Activated CD8-positive, alpha-beta memory T cell treated with anti-CD3 and anti-CD28 coated beads, Interleukin-2, amount 50 U/mL, for 1 hour (primary cell): ENCODE data around the gene BMP6.

Source experiments
- DNase-seq: peaks from one replicate; pipeline ENCODE4 v3.0.0-alpha.2; 2020; ENCODE audit errors: extremely low read depth

BMP6 gene

GRCh38 chr6:7905416-7905815 is 179.5 kb downstream of the BMP6 start:
- DNase-seq: no peak

GRCh38 chr6:7906741-7907140 is 180.8 kb downstream of the BMP6 start:
- DNase-seq: no peak

GRCh38 chr6:7907159-7907558 is 181.3 kb downstream of the BMP6 start:
- no peak for DNase-seq

GRCh38 chr6:7909323-7910276 is 183.7 kb downstream of the BMP6 start:
- DNase-seq: no peak

- no peak for DNase-seq
Measured at GRCh38 chr6:7910298-7910653, 184.4 kb downstream of the BMP6 start.

- DNase-seq: no peak
Measured at GRCh38 chr6:7910654-7911344, 184.9 kb downstream of the BMP6 start, which contains the start of gene TXNDC5. TXNDC5 (minus strand) TSS chr6:7910788; CDS start chr6:7910776, 12 bp downstream.

- DNase-seq: no peak
Measured at GRCh38 chr6:7911345-7911725, 185.4 kb downstream of the BMP6 start.

GRCh38 chr6:7912024-7912423 is 186.1 kb downstream of the BMP6 start:
- no peak for DNase-seq

GRCh38 chr6:7912736-7913517 is 187.0 kb downstream of the BMP6 start:
- DNase-seq: no peak

- DNase-seq: no peak
Measured at GRCh38 chr6:7914311-7914710, 188.4 kb downstream of the BMP6 start.

GRCh38 chr6:7914991-7915789 is 189.3 kb downstream of the BMP6 start:
- no peak for DNase-seq

- DNase-seq: no peak
Measured at GRCh38 chr6:7916959-7917358, 191.1 kb downstream of the BMP6 start.

- DNase-seq: no peak
Measured at GRCh38 chr6:7917729-7918128, 191.8 kb downstream of the BMP6 start.

GRCh38 chr6:7918403-7918802 is 192.5 kb downstream of the BMP6 start:
- no peak for DNase-seq

GRCh38 chr6:7919871-7920270 is 194.0 kb downstream of the BMP6 start:
- no peak for DNase-seq

GRCh38 chr6:7920425-7920824 is 194.5 kb downstream of the BMP6 start:
- no peak for DNase-seq

GRCh38 chr6:7921046-7921445 is 195.1 kb downstream of the BMP6 start:
- no peak for DNase-seq

- DNase-seq: no peak
Measured at GRCh38 chr6:7921632-7922092, 195.8 kb downstream of the BMP6 start.

- no peak for DNase-seq
Measured at GRCh38 chr6:7922596-7922995, 196.7 kb downstream of the BMP6 start.

GRCh38 chr6:7924867-7925266 is 199.0 kb downstream of the BMP6 start:
- no peak for DNase-seq
